Measurements from ENCODE around the gene ERBIN. TPM values are rescaled to one million over a fixed set of nuclear protein-coding genes. Genes with fewer than 3 reads are reported as not detected.
"Not testable (repeated sequence)": the region's sequence is repeated elsewhere in the genome, so short reads cannot be mapped to it uniquely, and the experiment has no call there.

Gene ERBIN
- total RNA-seq, 1 experiment from 2014 or later = 88.4 TPM

DNA sequence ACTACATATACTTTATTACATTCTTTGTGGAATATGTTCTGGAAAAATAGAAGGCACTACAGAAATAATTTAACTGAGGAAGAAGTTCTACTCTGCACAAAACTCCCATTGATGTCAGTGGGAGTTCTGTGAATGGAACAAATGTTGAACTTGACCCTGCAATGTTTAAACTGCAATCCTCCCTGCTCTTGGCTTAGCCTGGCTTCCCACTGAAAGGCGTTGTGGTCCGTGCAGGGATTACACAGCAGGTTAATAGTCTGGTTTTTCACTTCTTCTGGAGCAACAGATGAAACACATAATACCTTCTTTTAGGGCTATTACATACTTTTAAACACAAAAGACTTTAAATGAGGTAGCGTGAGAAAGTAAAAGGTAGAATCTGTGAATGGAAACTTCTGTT is 12.9 kb upstream of the ERBIN start:
- CTCF ChIA-PET = no interaction called here
- in situ Hi-C loops (cut with HindIII; ENCODE audit: low pct_unique_long_range_greater_than_20kb, low sequenced_read_pairs) = no loop called here
- ATAC-seq = no peak

DNA sequence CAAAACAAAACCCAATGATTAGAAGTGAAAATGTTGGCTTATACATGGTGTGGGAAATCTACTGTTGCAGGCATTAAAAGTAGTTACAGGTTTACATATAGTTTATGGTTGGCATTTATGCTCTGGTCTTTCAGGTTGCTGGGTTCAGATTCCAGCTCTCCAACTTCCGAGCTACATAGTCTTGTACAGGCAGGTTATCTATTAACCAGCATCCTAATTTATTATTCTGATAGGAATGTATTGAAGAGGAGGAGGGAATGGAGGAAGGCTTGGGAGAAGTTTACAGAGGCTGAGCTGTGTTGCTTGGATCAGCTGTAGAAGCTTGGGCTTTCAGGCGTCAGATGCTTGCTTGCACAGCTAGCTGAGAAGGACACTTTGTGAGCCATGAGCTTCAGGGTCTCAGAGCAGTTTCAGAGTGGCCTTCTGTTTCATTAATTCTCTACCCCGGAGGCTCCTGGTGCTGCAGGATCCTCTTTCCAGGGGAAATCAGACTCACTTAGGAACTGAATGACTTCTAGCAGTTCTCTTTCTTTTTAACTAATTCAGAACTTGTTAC is 11.7 kb upstream of the ERBIN start:
- POLR2A ChIA-PET = no interaction called here
- Histone ChIP-seq H3K36me3 (ENCODE audit: control insufficient read depth, insufficient read depth, low read length) (no peaks in the 10 kb centered on the region), H3K4me1 (ENCODE audit: control insufficient read depth, insufficient read depth, low read length) (no peaks in the 10 kb centered on the region), H3K9me3 (ENCODE audit: control insufficient read depth, insufficient read depth, low read depth, low read length) (no peaks in the 10 kb centered on the region), H3K27ac (ENCODE audit: low read length) (no peak overlapping the region), H3K4me3 (ENCODE audit: low read depth in 2 of 2, low read length in 2 of 2) (no peak overlapping the region), H3K27me3 (ENCODE audit: control insufficient read depth, insufficient read depth, low read length) (no peaks in the 10 kb centered on the region)
- no peak for TF ChIP-seq POLR2AphosphoS5 (IDR thresholded peaks at IDR 0.05; ENCODE audit: low read depth, low read length)
- TF ChIP-seq TCF7L2 (IDR thresholded peaks at IDR 0.05; ENCODE audit: low read depth, low read length) = no peak
- TF ChIP-seq SIN3A (IDR thresholded peaks at IDR 0.05; ENCODE audit: borderline replicate concordance, insufficient read depth, low read depth, low read length) = no peak
- intact Hi-C loops (cut with micrococcal nuclease; ENCODE audit: unreplicated experiment) = no loop called here
- CTCF ChIA-PET = no interaction called here
- DNase-seq (ENCODE audit: low read depth, low spot score) = no peak
- in situ Hi-C loops (cut with HindIII; ENCODE audit: low pct_unique_long_range_greater_than_20kb, low sequenced_read_pairs) = no loop called here
- no TSS peak for BruUV-seq (replicated peaks)
- no peak for ATAC-seq

More for the DNA sequence above, 12.9 kb upstream of the ERBIN start:
- H3K4me1 ChIP-seq (ENCODE audit: control insufficient read depth, insufficient read depth, low read length) = no peaks in the 10 kb centered on the region
- H3K36me3 ChIP-seq (ENCODE audit: control insufficient read depth, insufficient read depth, low read length) = no peaks in the 10 kb centered on the region
- TF ChIP-seq SIN3A (IDR thresholded peaks at IDR 0.05; ENCODE audit: borderline replicate concordance, insufficient read depth, low read depth, low read length) (no peak), POLR2AphosphoS5 (IDR thresholded peaks at IDR 0.05; ENCODE audit: low read depth, low read length) (no peak), TCF7L2 (IDR thresholded peaks at IDR 0.05; ENCODE audit: low read depth, low read length) (no peak), REST (IDR thresholded peaks at IDR 0.05; ENCODE audit: insufficient read depth in 1 of 2, low read depth in 2 of 2, low read length in 1 of 2) (no peak), CTCF (IDR thresholded peaks at IDR 0.05) (no peak)
- no peak overlapping the region for H3K27ac ChIP-seq (ENCODE audit: low read length)
- DNase-seq (ENCODE audit: low read depth, low spot score) = no peak
- no peak overlapping the region for H3K4me3 ChIP-seq (ENCODE audit: low read depth in 2 of 2, low read length in 2 of 2)
- intact Hi-C loops (cut with micrococcal nuclease; ENCODE audit: unreplicated experiment) = no loop called here
- no TSS peak for BruUV-seq (replicated peaks)
- POLR2A ChIA-PET = no interaction called here
- H3K9me3 ChIP-seq (ENCODE audit: control insufficient read depth, insufficient read depth, low read depth, low read length) = no peaks in the 10 kb centered on the region
- H3K27me3 ChIP-seq (ENCODE audit: control insufficient read depth, insufficient read depth, low read length) = no peaks in the 10 kb centered on the region

DNA sequence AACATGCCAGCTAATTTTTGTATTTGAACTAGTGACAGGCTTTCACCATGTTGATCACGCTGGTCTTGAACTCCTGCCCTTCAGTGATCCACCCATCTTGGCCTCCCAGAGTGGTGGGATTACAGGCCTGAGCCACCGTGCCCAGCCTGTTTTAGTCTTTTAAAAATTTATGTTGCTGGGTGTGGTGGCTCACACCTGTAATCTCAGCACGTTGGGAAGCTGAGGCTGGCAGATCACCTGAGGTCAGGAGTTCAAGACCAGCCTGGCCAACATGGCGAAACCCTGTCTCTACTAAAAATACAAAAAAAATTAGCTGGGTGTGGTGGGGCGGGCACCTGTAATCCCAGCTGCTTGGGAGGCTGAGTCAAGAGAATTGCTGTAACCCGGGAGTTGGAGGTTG is 10.7 kb upstream of the ERBIN start:
- BruUV-seq (replicated peaks); CTCF ChIA-PET; intact Hi-C loops (cut with micrococcal nuclease; ENCODE audit: unreplicated experiment); H3K36me3 ChIP-seq (ENCODE audit: control insufficient read depth, insufficient read depth, low read length); DNase-seq (ENCODE audit: low read depth, low spot score); H3K4me3 ChIP-seq (ENCODE audit: low read depth in 2 of 2, low read length in 2 of 2); H3K27me3 ChIP-seq (ENCODE audit: control insufficient read depth, insufficient read depth, low read length); H3K9me3 ChIP-seq (ENCODE audit: control insufficient read depth, insufficient read depth, low read depth, low read length); in situ Hi-C loops (cut with HindIII; ENCODE audit: low pct_unique_long_range_greater_than_20kb, low sequenced_read_pairs); ATAC-seq; H3K27ac ChIP-seq (ENCODE audit: low read length); H3K4me1 ChIP-seq (ENCODE audit: control insufficient read depth, insufficient read depth, low read length); POLR2A ChIA-PET: not testable (repeated sequence)
